Heart left ventricle (tissue), 13 donors: ENCODE results near the gene REV3L.

Experiments used
- POLR2A ChIP-seq, 2 donors: fragments of 450-650 bp; IDR thresholded peaks; one replicate each; pipeline ENCODE4 v1.6.1; 2017; ENCODE audit warnings: antibody characterized with exemption in 2 of 2, mild to moderate bottlenecking in 2 of 2, moderate library complexity in 2 of 2
- TF ChIP-seq, protein P1 (sequence below), 12 donors: fragments of 200-600 bp; sonication (generic) in 4 of 12; IDR thresholded peaks; one replicate each; pipeline versions ENCODE4 v1.5.0 to v1.8.0; 2018 to 2022; ENCODE audit warnings: antibody characterized with exemption in 12 of 12, mild to moderate bottlenecking in 5 of 12
- donor health status: ischemic (EF 13 %, LVEDD 7.1; RV severe dilation, severe dysfunction).
- donor health status: DM: no; HTN: yes; CAD: no.
- donor health status: DM: no; HTN: no; CAD: no.
- donor health status: ischemic (EF 25% LVEDD 6.9; RV normal size, moderate dysfunction).
- donor health status: ischemic (EF 25% LVEDD 5.7; RV mildly dilated, moderate dysfunction).
- donor health status: ischemic (EF 35%, LVEDD 5.7; RV mildly dilated, moderate dysfunction).
- donor health status: nonischemic (EF 11% LVEDD 7.7; RV severe dilation, severe dysfunction).
- donor health status: DM: yes; HTN: yes; CAD: no.
- donor health status: PGD.
- donor health status: ischemic (EF 29% LVEDD 5.4; RV normal size, mild dysfunction).
- donor health status: nonischemic (EF 23%, LVEDD 6.1; RV moderate dilation, normal function).

DNA sequence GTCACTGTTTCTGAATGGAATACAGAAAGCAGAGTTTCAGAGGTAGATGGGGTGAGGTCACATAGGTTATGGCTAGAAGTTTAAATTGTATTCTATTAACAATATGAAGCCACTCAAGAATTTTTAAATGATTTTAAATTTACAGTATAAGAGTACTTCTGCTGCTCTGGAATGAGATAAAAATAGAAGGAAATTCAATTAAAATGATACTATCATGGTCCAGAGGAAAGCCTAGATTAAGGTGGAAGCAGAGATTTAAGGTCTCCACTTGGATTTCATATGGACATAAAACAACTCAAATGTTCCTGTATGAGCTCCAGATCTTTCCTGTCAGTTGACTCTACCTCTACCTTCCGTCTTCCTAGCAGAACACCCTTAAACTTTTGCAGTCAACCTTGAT is 68.6 kb downstream of the REV3L start:
- TF ChIP-seq, protein P1, sequence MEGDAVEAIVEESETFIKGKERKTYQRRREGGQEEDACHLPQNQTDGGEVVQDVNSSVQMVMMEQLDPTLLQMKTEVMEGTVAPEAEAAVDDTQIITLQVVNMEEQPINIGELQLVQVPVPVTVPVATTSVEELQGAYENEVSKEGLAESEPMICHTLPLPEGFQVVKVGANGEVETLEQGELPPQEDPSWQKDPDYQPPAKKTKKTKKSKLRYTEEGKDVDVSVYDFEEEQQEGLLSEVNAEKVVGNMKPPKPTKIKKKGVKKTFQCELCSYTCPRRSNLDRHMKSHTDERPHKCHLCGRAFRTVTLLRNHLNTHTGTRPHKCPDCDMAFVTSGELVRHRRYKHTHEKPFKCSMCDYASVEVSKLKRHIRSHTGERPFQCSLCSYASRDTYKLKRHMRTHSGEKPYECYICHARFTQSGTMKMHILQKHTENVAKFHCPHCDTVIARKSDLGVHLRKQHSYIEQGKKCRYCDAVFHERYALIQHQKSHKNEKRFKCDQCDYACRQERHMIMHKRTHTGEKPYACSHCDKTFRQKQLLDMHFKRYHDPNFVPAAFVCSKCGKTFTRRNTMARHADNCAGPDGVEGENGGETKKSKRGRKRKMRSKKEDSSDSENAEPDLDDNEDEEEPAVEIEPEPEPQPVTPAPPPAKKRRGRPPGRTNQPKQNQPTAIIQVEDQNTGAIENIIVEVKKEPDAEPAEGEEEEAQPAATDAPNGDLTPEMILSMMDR (IDR thresholded peaks at IDR 0.05): no peak
- TF ChIP-seq POLR2A (IDR thresholded peaks at IDR 0.05): no peak
